AG04450 (cell line): ENCODE data around the gene FFAR3. TPM values are rescaled to one million over a fixed set of nuclear protein-coding genes. Genes with fewer than 3 reads are reported as not detected.

Experiments
- CTCF ChIA-PET: fragments of 300-600, 350-600 bp; formaldehyde crosslinking; extraction: SDS; loops from one replicate; lab custom pipeline; 2022; ENCODE audit warnings: antibody characterized with exemption, inconsistent platforms; lab: Charles Lee
- POLR2A ChIA-PET: fragments of 350-600 bp; formaldehyde crosslinking; extraction: SDS; loops from one replicate; lab custom pipeline; 2021; ENCODE audit warnings: antibody characterized with exemption, inconsistent platforms; lab: Yijun Ruan, JAX
- DNase-seq: peaks from one replicate; pipeline ENCODE4 v3.0.0-alpha.2; 2011; ENCODE audit warnings: low read depth, low spot score
- H3K27ac ChIP-seq: one replicate; pipeline ENCODE4 v1.5.1; 2012; ENCODE audit warnings: low read depth, low read length, control low read depth
- H3K27me3 ChIP-seq: one replicate; pipeline ENCODE4 v1.6.0; 2012; ENCODE audit warnings: low read length; ENCODE audit not compliant: control insufficient read depth, insufficient read depth
- H3K4me3 ChIP-seq: 2 replicates; pipeline ENCODE4 v1.5.1; 2011; ENCODE audit warnings: mild to moderate bottlenecking, low read depth, low read length, control low read depth
- H3K9me3 ChIP-seq: 2 replicates; pipeline ENCODE4 v1.5.1; 2012; ENCODE audit warnings: low read length; ENCODE audit not compliant: control insufficient read depth, insufficient read depth
- CTCF ChIP-seq: IDR thresholded peaks from 2 replicates; pipeline ENCODE4 v1.5.1; 2011; ENCODE audit warnings: low read depth, low read length, control low read depth, inconsistent platforms
- polyA plus RNA-seq: library from polyadenylated mRNA; depleted of rRNA; stranded (reverse); fragments of >200 nt; gene quantifications from 2 replicates; pipeline ENCODE4 v1.2.3, GENCODE V29; 2011

FFAR3 gene
- polyA plus RNA-seq, 1 experiment: not detected

DNA sequence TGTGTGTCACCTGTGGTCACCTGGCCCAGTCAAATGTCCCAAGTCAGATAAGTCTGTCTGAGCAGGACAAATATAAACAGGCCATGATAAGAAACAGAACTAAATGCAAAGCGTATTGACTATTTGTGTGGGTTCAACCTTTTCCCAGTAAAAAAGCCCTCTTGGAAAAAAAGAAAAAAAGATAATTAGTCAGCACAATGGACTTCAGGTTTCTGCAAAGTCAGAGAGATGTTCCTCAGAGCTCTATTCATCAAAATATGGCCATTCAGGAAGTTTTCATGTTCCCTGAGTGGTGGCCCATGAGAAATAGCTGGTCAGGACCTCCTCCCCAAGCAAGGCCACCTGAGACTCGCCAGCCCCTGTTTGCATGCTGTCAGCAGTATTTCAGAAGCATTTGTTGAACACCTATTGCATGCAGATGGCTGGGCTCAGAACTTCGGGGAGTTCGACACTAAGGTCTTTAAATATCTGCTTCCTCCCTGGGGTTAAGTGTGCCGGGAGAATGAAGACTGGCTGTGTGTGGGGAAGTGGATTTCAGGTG lies 2.7 kb downstream of the FFAR3 start:
- H3K27ac ChIP-seq: no peak overlapping the region
- ChIA-PET POLR2A (no interaction called here), CTCF (interaction anchor here (0.5 kb wide), 1 partner anchor 265 kb away, joined by 3 read pairs; no protein-coding TSS in a partner anchor)
- no peak for DNase-seq
- H3K4me3 ChIP-seq: no peak overlapping the region
- no peak for TF ChIP-seq CTCF
- H3K9me3 ChIP-seq: no peaks in the 10 kb centered on the region
- H3K27me3 ChIP-seq: no peaks in the 10 kb centered on the region

- ChIA-PET CTCF (no interaction called here), POLR2A (no interaction called here)
- Histone ChIP-seq H3K9me3 (no peaks in the 10 kb centered on the region), H3K27me3 (no peaks in the 10 kb centered on the region), H3K27ac (no peak overlapping the region), H3K4me3 (no peak overlapping the region)
- no peak for DNase-seq
- TF ChIP-seq CTCF: no peak
These were observed 4.2 kb downstream of the FFAR3 start for GRCh38 chr19:35362261-35363000.

DNA sequence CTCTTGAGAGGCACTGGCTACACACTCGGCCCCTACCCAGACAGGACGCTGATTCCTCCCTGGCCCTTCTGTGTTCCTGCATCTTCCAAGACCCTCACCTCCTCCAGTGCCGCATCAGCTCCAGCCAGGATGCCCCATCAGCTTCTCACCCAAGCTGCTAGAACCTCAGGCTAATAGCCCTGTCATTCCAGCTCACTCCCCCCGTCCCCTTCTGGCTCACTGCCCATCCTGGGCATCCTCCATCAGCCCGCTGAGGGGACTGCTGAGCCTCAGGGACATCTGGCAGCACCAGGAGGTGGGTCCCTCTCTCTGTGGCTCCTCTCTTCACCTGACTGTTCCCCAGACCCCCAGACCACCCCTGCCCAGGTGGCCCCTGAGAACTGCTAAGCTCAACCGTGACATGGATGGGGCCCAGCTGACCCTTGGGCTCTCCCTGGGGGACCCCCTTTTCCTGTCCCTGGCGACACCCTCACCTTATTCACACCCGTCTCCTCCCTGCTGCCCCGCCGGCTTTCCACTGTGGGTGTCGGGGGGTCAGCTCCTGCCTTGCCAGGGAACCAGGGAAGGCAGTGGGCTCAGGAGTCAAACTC lies 4.8 kb downstream of the FFAR3 start:
- Histone ChIP-seq H3K27me3 (no peaks in the 10 kb centered on the region), H3K9me3 (no peaks in the 10 kb centered on the region), H3K27ac (no peak overlapping the region), H3K4me3 (no peak overlapping the region)
- TF ChIP-seq CTCF: no peak
- no peak for DNase-seq
- ChIA-PET CTCF (no interaction called here), POLR2A (no interaction called here)

- ChIA-PET CTCF (no interaction called here), POLR2A (no interaction called here)
- Histone ChIP-seq H3K4me3 (no peak overlapping the region), H3K27me3 (no peaks in the 10 kb centered on the region), H3K9me3 (no peaks in the 10 kb centered on the region), H3K27ac (no peak overlapping the region)
- TF ChIP-seq CTCF: no peak
- no peak for DNase-seq
These were observed 5.6 kb downstream of the FFAR3 start for GRCh38 chr19:35363711-35364425.
